ENCODE results near the gene CNIH3.

Gene CNIH3

GRCh38 chr1:224781800-224782199 lies 165.7 kb downstream of the CNIH3 start:
- no peak overlapping the region for H3K4me3 Mint-ChIP-seq
- H3K36me3 Mint-ChIP-seq = no peaks in the 10 kb centered on the region
- no peaks in the 10 kb centered on the region for H3K9me3 Mint-ChIP-seq (ENCODE audit: low read depth)
- peaks cover 15% of the 10 kb centered on the region for H3K4me1 Mint-ChIP-seq (ENCODE audit: low read depth)
- no peak overlapping the region for H3K27ac Mint-ChIP-seq
- H3K27me3 Mint-ChIP-seq = no peaks in the 10 kb centered on the region

DNA sequence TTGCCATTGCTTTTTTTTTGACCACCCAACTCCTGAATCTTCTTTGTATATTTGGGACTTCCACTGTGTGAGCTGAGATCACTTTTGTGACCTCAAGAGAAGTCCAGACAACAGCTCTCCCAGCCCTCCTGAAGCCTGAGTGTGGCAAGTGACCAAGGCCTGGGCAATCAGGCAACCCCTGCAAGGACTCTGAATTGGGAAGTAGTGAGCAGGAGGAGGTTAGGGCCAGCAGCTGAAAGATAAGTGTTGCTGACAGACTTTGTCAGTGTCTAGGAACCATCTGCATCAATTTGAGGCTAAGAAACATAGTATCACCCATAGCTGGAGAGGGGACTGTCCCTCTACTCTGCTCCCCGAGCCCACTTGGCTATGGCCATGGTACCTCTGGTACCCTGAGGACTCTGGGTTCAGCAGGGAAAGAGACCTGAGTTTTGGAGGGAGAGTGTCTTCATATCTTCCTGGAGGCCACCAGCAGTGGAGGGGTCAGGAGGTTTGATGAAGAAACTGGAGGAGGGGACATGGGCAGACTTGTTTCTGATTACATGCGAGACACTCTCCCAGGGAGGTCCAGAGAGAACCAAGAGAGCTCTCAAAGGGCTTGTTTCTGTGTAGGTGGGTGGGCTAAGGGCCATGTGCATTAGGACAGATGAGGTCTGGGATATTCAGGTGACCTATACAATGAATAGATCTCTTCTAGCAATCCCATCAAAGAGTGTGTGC lies 166.3 kb downstream of the CNIH3 start:
- Mint-ChIP-seq H3K27me3 (no peaks in the 10 kb centered on the region), H3K9me3 (ENCODE audit: low read depth) (no peaks in the 10 kb centered on the region), H3K27ac (no peak overlapping the region), H3K4me1 (ENCODE audit: low read depth) (peaks cover 15% of the 10 kb centered on the region), H3K36me3 (no peaks in the 10 kb centered on the region), H3K4me3 (no peak overlapping the region)

- no peak overlapping the region for H3K4me3 Mint-ChIP-seq
- no peaks in the 10 kb centered on the region for H3K27me3 Mint-ChIP-seq
- no peaks in the 10 kb centered on the region for H3K9me3 Mint-ChIP-seq (ENCODE audit: low read depth)
- peaks cover 15% of the 10 kb centered on the region for H3K4me1 Mint-ChIP-seq (ENCODE audit: low read depth)
- H3K27ac Mint-ChIP-seq = no peak overlapping the region
- no peaks in the 10 kb centered on the region for H3K36me3 Mint-ChIP-seq
These were observed 167.0 kb downstream of the CNIH3 start for GRCh38 chr1:224783006-224783651.

DNA sequence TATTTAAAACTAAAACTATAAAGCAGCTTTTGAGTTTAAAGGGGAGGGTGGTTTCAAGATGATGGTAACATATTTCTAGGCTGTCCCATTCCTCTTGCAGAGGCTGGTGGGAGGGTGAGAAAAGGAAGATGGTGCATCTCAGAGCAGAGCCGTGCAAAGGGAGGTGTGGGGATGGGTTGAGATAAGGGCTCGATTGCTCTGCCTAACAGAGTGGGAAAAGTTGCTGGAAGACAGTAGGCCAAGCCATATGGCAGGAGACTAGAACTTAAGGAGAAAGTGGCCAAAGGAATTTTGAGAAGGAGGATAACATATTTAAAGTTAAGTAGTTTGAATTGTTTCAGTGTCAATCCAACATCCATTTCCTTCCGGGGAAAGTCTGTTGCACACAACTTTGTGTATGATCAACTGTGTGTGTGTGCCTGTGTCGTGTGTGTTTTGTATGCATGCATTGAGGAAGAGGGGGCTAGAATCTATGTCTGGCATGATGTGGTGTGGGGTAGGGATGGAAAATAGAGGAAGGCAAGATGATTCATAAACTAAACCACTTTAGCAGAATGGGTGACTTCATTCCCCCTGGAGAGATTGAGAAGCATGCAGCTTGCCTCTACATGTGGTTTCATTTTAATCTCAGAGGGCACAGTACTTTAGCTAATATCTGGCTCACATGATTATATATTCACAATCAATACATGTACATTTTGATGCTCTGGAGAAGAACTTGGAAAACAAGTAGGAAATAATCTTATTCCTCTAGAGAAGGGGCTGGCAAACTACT lies 168.3 kb downstream of the CNIH3 start:
- H3K4me1 Mint-ChIP-seq (ENCODE audit: low read depth) = peaks cover 15% of the 10 kb centered on the region
- no peak overlapping the region for H3K4me3 Mint-ChIP-seq
- no peaks in the 10 kb centered on the region for H3K27me3 Mint-ChIP-seq
- no peaks in the 10 kb centered on the region for H3K36me3 Mint-ChIP-seq
- no peaks in the 10 kb centered on the region for H3K9me3 Mint-ChIP-seq (ENCODE audit: low read depth)
- H3K27ac Mint-ChIP-seq = no peak overlapping the region

- Mint-ChIP-seq H3K36me3 (no peaks in the 10 kb centered on the region), H3K4me1 (ENCODE audit: low read depth) (peaks cover 15% of the 10 kb centered on the region), H3K9me3 (ENCODE audit: low read depth) (no peaks in the 10 kb centered on the region), H3K27ac (no peak overlapping the region), H3K4me3 (no peak overlapping the region), H3K27me3 (no peaks in the 10 kb centered on the region)
These were observed 168.9 kb downstream of the CNIH3 start for GRCh38 chr1:224785040-224785328.

DNA sequence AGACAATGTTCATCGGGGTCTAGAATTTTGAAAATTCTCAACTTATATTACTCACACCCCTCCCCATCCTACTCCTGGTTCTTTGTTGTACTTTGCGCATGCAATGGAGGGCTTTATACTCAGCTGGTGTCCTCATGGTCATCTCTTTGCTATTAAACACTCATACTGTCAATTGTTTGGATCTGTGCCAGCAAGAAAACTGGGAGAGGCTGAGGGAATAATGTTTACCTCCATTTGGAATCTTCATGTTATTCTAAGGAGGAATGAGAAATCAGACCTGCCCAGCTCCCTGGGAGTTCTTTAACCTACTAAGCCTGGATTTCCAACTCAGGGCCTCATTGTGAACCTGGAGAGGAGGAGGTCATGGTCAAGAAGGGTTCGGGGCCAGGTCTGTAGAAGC lies 169.5 kb downstream of the CNIH3 start:
- H3K4me1 Mint-ChIP-seq (ENCODE audit: low read depth) = peaks cover 15% of the 10 kb centered on the region

DNA sequence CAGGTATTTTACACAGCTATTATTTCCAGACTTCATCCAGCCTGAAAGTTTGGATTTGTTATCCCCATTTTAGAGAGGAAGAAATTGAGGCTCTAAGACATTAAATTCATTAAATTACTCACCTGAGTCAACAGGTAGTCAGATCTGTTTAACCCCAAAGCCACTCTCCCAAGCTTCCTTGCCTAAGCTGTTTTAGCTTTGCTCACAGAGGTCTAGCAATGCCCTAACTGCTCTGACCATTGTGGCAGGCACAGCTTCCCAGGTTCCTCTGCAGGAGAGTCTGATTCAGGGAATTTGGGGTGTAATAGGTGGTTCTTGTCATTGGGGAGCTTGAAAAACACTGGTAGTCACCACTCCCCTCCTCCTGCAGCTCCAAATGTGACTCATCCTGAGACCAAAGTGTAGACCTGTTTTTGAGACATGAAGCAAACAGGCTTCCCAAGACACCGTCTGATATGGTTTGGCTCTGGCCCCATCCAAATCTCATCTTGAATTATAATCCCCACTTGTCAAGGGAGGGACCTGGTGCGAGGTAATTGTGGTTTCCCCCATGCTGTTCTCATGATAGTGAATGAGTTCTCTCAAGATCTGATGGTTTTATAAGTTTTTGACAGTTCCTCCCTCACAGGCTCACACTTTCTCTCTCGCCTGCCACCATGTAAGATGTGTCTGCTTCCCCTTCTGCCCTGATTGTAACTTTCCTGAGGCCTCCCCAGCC lies 170.6 kb downstream of the CNIH3 start:
- H3K4me3 Mint-ChIP-seq = no peak overlapping the region
- H3K27ac Mint-ChIP-seq = no peak overlapping the region
- peaks cover 15% of the 10 kb centered on the region for H3K4me1 Mint-ChIP-seq (ENCODE audit: low read depth)
- H3K9me3 Mint-ChIP-seq (ENCODE audit: low read depth) = no peaks in the 10 kb centered on the region
- H3K27me3 Mint-ChIP-seq = no peaks in the 10 kb centered on the region
- H3K36me3 Mint-ChIP-seq = no peaks in the 10 kb centered on the region

More for the DNA sequence above, 169.5 kb downstream of the CNIH3 start:
- Mint-ChIP-seq H3K36me3 (no peaks in the 10 kb centered on the region), H3K27ac (no peak overlapping the region), H3K9me3 (ENCODE audit: low read depth) (no peaks in the 10 kb centered on the region), H3K4me3 (no peak overlapping the region), H3K27me3 (no peaks in the 10 kb centered on the region)

GRCh38 chr1:224789311-224789710 lies 173.2 kb downstream of the CNIH3 start:
- H3K27me3 Mint-ChIP-seq = no peaks in the 10 kb centered on the region
- peaks cover 1% of the 10 kb centered on the region for H3K4me1 Mint-ChIP-seq (ENCODE audit: low read depth)
- no peak overlapping the region for H3K4me3 Mint-ChIP-seq
- no peak overlapping the region for H3K27ac Mint-ChIP-seq
- no peaks in the 10 kb centered on the region for H3K36me3 Mint-ChIP-seq
- H3K9me3 Mint-ChIP-seq (ENCODE audit: low read depth) = no peaks in the 10 kb centered on the region

Measured in activated naive CD8-positive, alpha-beta T cell (primary cell).